ENCODE results near the gene PNKP.

Gene PNKP

GRCh38 chr19:49866933-49867782 is at the start of gene PNKP:
Gene PNKP, minus strand, starts transcription at chr19:49867576. Its CDS starts 372 bp downstream, at chr19:49867204.
- peak; percentile 59 to 66 for DNase-seq (ENCODE audit: low read depth in 2 of 2)

GRCh38 chr19:49915271-49915670 is 47.9 kb upstream of the PNKP start:
- no peak for DNase-seq (ENCODE audit: low read depth in 2 of 2)

GRCh38 chr19:49913720-49914119 is 46.3 kb upstream of the PNKP start:
- DNase-seq (ENCODE audit: low read depth in 2 of 2), result no peak

GRCh38 chr19:49912965-49913685 is 45.7 kb upstream of the PNKP start:
- no peak for DNase-seq (ENCODE audit: low read depth in 2 of 2)

- DNase-seq (ENCODE audit: low read depth in 2 of 2), result no peak
These were observed 44.2 kb upstream of the PNKP start for GRCh38 chr19:49911381-49912145.

GRCh38 chr19:49910179-49910578 is 42.8 kb upstream of the PNKP start:
- DNase-seq (ENCODE audit: low read depth in 2 of 2), result no peak

- DNase-seq (ENCODE audit: low read depth in 2 of 2), result no peak
These were observed 41.4 kb upstream of the PNKP start for GRCh38 chr19:49908480-49909420.

GRCh38 chr19:49907745-49908446 is 40.5 kb upstream of the PNKP start:
- DNase-seq (ENCODE audit: low read depth in 2 of 2), result no peak

GRCh38 chr19:49906879-49907564 is 39.6 kb upstream of the PNKP start:
- DNase-seq (ENCODE audit: low read depth in 2 of 2), result no peak

- no peak for DNase-seq (ENCODE audit: low read depth in 2 of 2)
These were observed 36.8 kb upstream of the PNKP start for GRCh38 chr19:49904136-49904535.

GRCh38 chr19:49896863-49897621 is 29.7 kb upstream of the PNKP start, which contains the start of gene IL4I1:
Gene IL4I1, minus strand, starts transcription at chr19:49896887. Its CDS starts 727 bp downstream, at chr19:49896160.
- no peak for DNase-seq (ENCODE audit: low read depth in 2 of 2)

- DNase-seq (ENCODE audit: low read depth in 2 of 2), result no peak
These were observed 28.4 kb upstream of the PNKP start for GRCh38 chr19:49895566-49896297.

- DNase-seq (ENCODE audit: low read depth in 2 of 2), result no peak
These were observed 27.6 kb upstream of the PNKP start for GRCh38 chr19:49894879-49895565.

GRCh38 chr19:49894011-49894664 is 26.8 kb upstream of the PNKP start:
- no peak for DNase-seq (ENCODE audit: low read depth in 2 of 2)

- no peak for DNase-seq (ENCODE audit: low read depth in 2 of 2)
These were observed 25.3 kb upstream of the PNKP start for GRCh38 chr19:49892716-49893115.

GRCh38 chr19:49891393-49891792 is 24.0 kb upstream of the PNKP start:
- no peak for DNase-seq (ENCODE audit: low read depth in 2 of 2)

Measured in fibroblast of skin of left quadriceps (primary cell).